Medulla oblongata (tissue), 1 donor: ENCODE data around the gene TREH.
"Not testable (repeated sequence)": the region's sequence is repeated elsewhere in the genome, so short reads cannot be mapped to it uniquely, and the experiment has no call there.

ENCODE experiments used
- DNase-seq: peaks from one replicate; pipeline ENCODE4 v3.0.0-alpha.2; 2015; ENCODE audit errors: extremely low spot score

Gene TREH

DNA sequence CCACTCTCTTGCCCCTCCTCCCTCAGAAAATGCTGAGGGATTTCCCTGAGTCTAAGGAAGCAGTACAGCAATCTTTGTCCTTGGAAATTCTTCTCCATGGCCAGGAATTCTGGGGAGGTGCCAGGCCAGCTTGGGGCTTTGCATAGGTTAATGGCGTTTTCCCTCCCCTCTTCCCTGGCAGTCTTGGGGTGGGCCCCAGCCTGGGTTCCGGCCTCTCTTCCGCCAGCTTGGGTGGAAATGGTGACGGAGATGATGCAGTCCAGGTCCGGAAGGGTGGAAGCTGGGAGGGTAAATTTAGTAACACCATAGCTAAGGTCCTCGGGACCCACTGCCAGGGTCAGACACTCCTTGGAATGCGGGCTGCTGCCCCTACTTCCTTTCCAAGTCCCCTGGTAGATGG lies 67.1 kb downstream of the TREH start:
- DNase-seq = no peak

DNA sequence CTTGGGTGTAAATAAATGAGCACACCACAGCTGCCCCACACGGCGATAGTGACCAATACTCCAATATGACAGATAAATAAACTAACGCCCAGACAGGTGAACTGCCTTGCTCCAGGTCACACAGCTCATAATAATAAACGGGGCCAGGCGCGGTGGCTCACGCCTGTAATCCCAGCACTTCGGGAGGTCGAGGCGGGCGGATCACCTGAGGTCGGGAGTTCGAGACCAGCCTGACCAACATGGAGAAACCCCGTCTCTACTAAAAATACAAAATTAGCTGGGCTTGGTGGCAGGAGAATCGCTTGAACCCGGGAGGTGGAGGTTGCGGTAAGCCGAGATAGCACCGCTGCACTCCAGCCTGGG lies 68.0 kb downstream of the TREH start:
- DNase-seq = not testable (repeated sequence)

DNA sequence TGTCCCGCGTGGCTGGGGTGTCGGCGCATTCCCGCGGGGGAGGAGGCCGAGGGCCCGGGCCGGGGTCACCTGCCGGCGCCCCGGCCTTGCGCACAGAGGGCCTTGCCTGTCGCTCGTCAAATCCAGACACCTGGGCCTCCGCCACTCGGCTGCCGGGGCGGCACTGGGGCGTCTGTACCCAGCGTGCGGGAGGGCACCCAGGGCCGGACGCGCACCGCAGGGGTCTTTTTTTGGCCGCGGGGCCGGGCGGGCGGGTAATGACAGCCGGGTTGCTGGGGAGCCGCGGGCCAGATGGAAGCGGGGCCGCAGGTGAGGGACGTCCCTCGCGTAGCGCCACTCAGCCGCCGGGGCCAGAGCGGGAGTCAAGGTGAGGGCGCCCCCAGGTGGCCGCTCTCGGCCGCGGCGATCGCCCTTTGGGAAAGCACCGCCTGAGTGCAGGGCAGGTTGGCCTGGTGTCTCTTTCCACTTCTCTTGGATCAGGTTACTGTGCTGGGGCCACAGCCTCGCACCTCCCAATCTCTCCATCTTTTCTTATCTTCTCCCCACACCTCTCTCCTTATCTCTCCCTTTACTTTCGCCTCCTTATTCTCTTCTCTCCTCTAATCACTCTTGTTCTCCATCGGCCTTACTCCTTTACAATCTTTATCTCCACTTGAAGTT lies 68.5 kb downstream of the TREH start:
- peak; percentile 78 for DNase-seq

DNA sequence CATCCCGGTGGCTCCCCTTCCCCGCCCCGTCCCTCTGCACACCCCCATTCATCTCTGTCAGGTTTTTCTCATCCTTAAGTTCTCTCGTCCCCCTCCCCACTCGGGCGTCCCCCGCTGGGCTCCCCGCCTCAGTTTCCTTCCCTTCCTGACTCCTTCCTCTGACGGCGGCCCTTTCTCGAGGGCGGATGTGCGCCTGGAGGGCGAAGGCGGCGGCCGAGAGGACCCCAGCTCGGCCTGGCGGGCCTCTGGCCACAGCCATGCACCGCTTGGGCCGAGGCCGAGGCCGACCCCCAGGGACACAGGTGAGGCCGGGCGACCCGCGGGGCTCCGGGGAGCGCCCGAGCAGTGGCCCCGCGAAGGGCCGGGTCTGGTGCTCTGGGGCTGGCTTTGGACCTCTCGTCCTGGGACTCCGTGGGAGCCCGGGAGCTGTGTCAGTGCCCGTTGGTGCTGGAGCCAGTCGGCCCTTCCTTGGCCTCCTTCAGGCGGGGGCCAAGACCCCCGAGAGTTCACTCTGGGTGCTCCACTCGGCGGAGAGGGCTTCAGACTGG lies 69.2 kb downstream of the TREH start:
- no peak for DNase-seq

DNA sequence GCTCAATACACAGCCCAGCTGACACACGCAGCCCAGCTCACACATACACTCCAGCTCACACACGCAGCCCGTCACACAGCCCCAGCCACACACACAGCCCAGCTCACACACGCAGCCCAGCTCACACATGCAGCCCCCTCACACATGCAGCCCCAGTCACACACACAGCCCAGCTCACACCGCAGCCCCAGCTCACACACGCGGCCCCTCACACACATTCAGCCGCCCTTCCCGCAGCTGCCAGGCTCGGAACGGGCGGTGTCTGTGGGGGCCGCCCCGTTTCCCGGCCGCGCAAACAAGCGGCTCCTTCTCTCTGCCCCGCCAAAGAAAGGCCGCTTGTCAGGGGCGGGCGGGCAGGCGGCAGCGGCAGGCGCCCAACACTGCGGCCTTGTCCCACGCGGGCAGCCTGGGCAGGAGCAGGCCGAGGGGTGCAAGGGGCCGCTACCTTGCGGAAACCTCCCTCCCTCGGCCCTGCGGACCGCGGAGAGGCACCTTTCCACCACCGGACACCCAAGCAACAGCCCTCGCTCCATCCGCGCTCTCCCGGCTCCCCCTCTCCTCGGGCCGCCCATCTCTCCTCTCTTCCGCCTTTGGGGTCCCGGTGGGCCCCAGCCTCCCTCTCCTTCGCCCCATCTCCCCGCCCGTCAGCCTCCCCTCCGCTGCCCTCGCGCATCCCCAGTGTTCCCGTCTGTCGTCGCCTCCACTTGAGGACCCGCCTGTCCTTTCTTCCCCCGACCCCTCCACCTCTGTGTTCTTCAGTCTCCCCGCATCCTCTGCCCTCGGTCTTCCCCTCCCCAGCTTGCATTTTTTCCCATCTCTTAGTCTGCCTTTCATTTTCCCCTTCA lies 69.8 kb downstream of the TREH start:
- peak; percentile 84 for DNase-seq

DNA sequence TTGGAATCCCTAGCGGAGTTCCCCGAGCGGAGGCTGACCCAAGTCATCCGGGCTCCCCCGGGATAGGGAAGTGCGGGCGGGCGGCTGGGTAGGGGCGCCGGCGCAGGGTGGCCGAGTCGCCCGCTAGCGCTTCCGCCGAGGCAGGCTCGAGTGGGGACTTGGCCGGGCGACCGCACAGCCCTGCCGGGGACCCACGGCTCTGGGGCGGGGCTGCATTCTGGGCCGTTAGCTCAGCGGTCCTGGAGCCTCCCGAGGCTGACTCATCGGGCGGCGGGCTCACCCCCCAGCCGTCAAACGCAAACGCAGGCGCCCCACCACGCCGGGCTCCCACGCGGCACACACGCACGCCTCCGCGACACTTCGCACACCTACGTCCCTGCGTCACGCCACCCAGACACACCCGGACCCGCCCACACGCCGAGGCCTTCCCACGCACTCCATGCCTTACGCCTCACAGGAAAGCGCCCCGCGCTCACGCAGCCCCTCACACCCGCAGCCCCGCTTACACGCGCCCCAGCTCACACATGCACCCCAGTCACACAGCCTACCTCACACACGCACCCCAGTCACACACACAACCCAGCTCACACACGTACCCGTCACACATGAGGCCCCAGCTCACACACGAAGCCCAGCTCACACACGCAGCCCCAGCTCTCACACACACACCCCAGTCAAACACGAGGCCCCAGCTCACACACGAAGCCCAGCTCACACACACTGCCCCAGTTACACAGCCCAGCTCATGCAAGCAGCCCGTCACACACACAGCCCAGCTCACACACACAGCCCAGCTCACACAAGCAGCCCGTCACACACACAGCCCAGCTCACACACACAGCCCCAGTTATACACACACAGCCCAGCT lies 70.9 kb downstream of the TREH start:
- peak; percentile 46 for DNase-seq

DNA sequence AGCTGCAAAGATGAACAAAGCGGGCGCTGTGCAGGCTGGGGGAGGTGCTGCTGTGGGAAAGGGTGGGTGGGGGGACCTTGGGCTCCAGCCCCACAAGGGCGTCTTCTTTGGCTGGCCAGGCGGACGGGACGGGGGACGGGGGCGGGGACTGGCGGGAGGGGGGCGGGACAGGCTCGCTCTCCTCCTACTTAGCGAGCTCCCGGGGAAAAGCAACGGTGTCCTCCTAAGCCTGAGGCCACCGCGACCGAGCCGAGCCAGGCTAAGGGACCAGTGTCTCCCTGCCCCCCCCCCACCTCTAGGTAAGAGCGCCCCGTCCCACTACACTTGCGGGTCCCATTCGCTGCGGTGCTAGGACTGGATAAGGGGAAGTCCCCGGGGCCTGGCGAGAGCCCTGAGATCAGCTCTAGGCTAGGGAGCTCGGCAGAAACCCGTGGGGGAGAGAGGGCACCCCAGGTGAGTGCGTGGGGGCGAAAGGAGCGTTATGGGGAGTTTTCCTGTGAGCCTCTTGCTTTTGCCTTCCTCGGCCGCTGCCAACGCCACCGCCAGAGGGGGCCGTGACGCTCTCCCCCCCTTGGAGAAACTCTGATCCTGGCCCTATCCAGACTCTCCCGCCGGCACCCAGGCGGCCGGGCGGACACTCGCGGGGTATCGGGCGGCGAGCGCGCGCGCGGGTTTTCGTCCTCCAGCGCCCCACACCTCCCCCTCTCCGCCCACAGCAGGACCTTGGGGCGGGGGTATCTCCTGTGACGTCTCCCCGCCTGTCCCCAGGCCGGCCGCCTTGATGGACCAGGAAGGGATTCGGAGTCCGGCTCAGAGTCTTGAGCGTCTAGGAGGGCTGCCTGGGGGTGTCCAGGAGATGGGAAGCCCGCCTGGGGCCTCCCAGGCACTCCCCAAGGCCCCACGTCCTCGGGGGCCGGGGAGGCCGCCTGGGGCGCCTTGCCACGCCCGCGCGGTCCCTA lies 71.8 kb downstream of the TREH start, which contains the start of gene PHLDB1:
Gene PHLDB1 (plus strand): TSS at position 215 of the 959 bp plus-strand sequence. CDS start 6,222 bp downstream, outside the sequence.
- peak; percentile 78 for DNase-seq
